H9 (cell line): ENCODE results near the gene AP1G2. TPM values are rescaled to one million over a fixed set of nuclear protein-coding genes. Genes with fewer than 3 reads are reported as not detected.

Experiments used
- DNase-seq: peaks from one replicate; pipeline ENCODE4 v3.0.0-alpha.2; 2017
- H2AFZ ChIP-seq: one replicate; pipeline ENCODE4 v1.6.1; 2013; ENCODE audit warnings: mild to moderate bottlenecking, low read length, control low read depth, moderate library complexity
- H2AK5ac ChIP-seq: 2 replicates; pipeline ENCODE4 v1.6.1; 2013; ENCODE audit warnings: low read length, control low read depth, mixed read lengths; ENCODE audit not compliant: insufficient read length
- H2BK120ac ChIP-seq: one replicate; pipeline ENCODE4 v1.6.1; 2013; ENCODE audit warnings: low read depth, mild to moderate bottlenecking, low read length, control low read depth, inconsistent platforms; ENCODE audit not compliant: poor library complexity, severe bottlenecking
- H2BK12ac ChIP-seq: 2 replicates; pipeline ENCODE4 v1.6.1; 2013; ENCODE audit warnings: low read length, control low read depth, mixed read lengths, low read depth; ENCODE audit not compliant: insufficient read length
- H2BK15ac ChIP-seq: 2 replicates; pipeline ENCODE4 v1.6.1; 2013; ENCODE audit warnings: low read depth, low read length, control low read depth
- H2BK20ac ChIP-seq: one replicate; pipeline ENCODE4 v1.6.1; 2013; ENCODE audit warnings: low read depth, mild to moderate bottlenecking, low read length, control low read depth, inconsistent platforms; ENCODE audit not compliant: poor library complexity, severe bottlenecking
- H2BK5ac ChIP-seq: 2 replicates; pipeline ENCODE4 v1.6.1; 2013; ENCODE audit warnings: low read length, control low read depth, mixed read lengths; ENCODE audit not compliant: insufficient read length
- H3K14ac ChIP-seq: 2 replicates; pipeline ENCODE4 v1.6.1; 2013; ENCODE audit warnings: low read length, control low read depth; ENCODE audit not compliant: insufficient read depth
- H3K18ac ChIP-seq: 2 replicates; pipeline ENCODE4 v1.6.1; 2013; ENCODE audit warnings: low read depth, mild to moderate bottlenecking, mixed read lengths, low read length, control low read depth; ENCODE audit not compliant: insufficient read length
- H3K23ac ChIP-seq: 2 replicates; pipeline ENCODE4 v1.6.1; 2013; ENCODE audit warnings: low read length, control low read depth, mixed read lengths, low read depth; ENCODE audit not compliant: insufficient read length
- H3K23me2 ChIP-seq: 2 replicates; pipeline ENCODE4 v1.6.1; 2013; ENCODE audit warnings: low read depth, mild to moderate bottlenecking, mixed read lengths, low read length, control low read depth; ENCODE audit not compliant: insufficient read length, poor library complexity, severe bottlenecking
- H3K27ac ChIP-seq: 2 replicates; pipeline ENCODE4 v1.5.1; 2013; ENCODE audit warnings: low read length, control low read depth, mixed read lengths, low read depth; ENCODE audit not compliant: insufficient read length
- H3K27me3 ChIP-seq: 2 replicates; pipeline ENCODE4 v1.6.1; 2013; ENCODE audit warnings: low read length, control low read depth, inconsistent platforms; ENCODE audit not compliant: insufficient read depth
- H3K4ac ChIP-seq: 2 replicates; pipeline ENCODE4 v1.6.1; 2013; ENCODE audit warnings: low read depth, mild to moderate bottlenecking, control low read depth, inconsistent platforms, low read length, moderate library complexity
- H3K4me1 ChIP-seq: 2 replicates; pipeline ENCODE4 v1.6.1; 2013; ENCODE audit warnings: low read length, control low read depth, inconsistent platforms; ENCODE audit not compliant: insufficient read depth
- H3K4me2 ChIP-seq: 2 replicates; pipeline ENCODE4 v1.6.1; 2013; ENCODE audit warnings: low read length, control low read depth, mixed read lengths; ENCODE audit not compliant: insufficient read length, insufficient read depth
- H3K56ac ChIP-seq: 2 replicates; pipeline ENCODE4 v1.6.1; 2013; ENCODE audit warnings: low read depth, mild to moderate bottlenecking, mixed read lengths, low read length, control low read depth; ENCODE audit not compliant: insufficient read length
- H3K79me1 ChIP-seq: 2 replicates; pipeline ENCODE4 v1.6.1; 2013; ENCODE audit warnings: low read depth, mild to moderate bottlenecking, moderate library complexity, low read length, control low read depth, inconsistent platforms; ENCODE audit not compliant: insufficient read depth, poor library complexity, severe bottlenecking
- H3K79me2 ChIP-seq: 2 replicates; pipeline ENCODE4 v1.6.1; 2013; ENCODE audit warnings: low read length, control low read depth, inconsistent platforms; ENCODE audit not compliant: insufficient read depth
- H3K9ac ChIP-seq: 2 replicates; pipeline ENCODE4 v1.6.1; 2013; ENCODE audit warnings: low read length, control low read depth, mixed read lengths; ENCODE audit not compliant: insufficient read length; ENCODE audit errors: extremely low read depth
- H3K9me3 ChIP-seq: one replicate; pipeline ENCODE4 v1.6.1; 2013; ENCODE audit warnings: low read depth, low read length, inconsistent platforms; ENCODE audit not compliant: control insufficient read depth
- H3T11ph ChIP-seq: one replicate; pipeline ENCODE4 v1.6.1; 2013; ENCODE audit warnings: mild to moderate bottlenecking, low read length, control low read depth, inconsistent platforms
- H4K20me1 ChIP-seq: one replicate; pipeline ENCODE4 v1.6.1; 2013; ENCODE audit not compliant: control insufficient read depth, insufficient read length, insufficient read depth
- H4K5ac ChIP-seq: 2 replicates; pipeline ENCODE4 v1.6.1; 2013; ENCODE audit warnings: low read depth, mild to moderate bottlenecking, mixed read lengths, low read length, control low read depth; ENCODE audit not compliant: insufficient read length
- H4K8ac ChIP-seq: replicated peaks from 2 replicates; pipeline ENCODE4 v1.6.1; 2013; ENCODE audit warnings: low read length, control low read depth, mixed read lengths, low read depth; ENCODE audit not compliant: insufficient read length
- H4K91ac ChIP-seq: 2 replicates; pipeline ENCODE4 v1.6.1; 2013; ENCODE audit warnings: low read depth, mild to moderate bottlenecking, moderate library complexity, mixed read lengths, low read length, control low read depth; ENCODE audit not compliant: insufficient read length
- H3K27ac Mint-ChIP-seq, 3 experiments: 2 replicates in 2 of 3; 3 replicates in 1 of 3; pipeline ENCODE4 v1.8.0; 2020 to 2021; ENCODE audit warnings: mixed read lengths in 3 of 3, mild to moderate bottlenecking in 1 of 3, moderate library complexity in 1 of 3
- H3K27me3 Mint-ChIP-seq: 2 replicates; pipeline ENCODE4 v1.8.0; 2021; ENCODE audit warnings: low read depth, mild to moderate bottlenecking, moderate library complexity, mixed read lengths
- H3K36me3 Mint-ChIP-seq, 3 experiments: 2 replicates in 2 of 3; 3 replicates in 1 of 3; pipeline ENCODE4 v1.8.0; 2020 to 2021; ENCODE audit warnings: low read depth in 3 of 3, mixed read lengths in 3 of 3; ENCODE audit not compliant: insufficient read depth in 1 of 3
- H3K4me1 Mint-ChIP-seq, 2 experiments: 2 replicates each; pipeline ENCODE4 v1.8.0; 2020; ENCODE audit warnings: mixed read lengths in 2 of 2
- H3K4me3 Mint-ChIP-seq, 2 experiments: 2 replicates in 1 of 2; 3 replicates in 1 of 2; pipeline ENCODE4 v1.8.0; 2020 to 2021; ENCODE audit warnings: mild to moderate bottlenecking in 2 of 2, mixed read lengths in 2 of 2, moderate library complexity in 1 of 2
- H3K9me3 Mint-ChIP-seq, 2 experiments: 2 replicates in 1 of 2; 3 replicates in 1 of 2; pipeline ENCODE4 v1.8.0; 2020; ENCODE audit warnings: mild to moderate bottlenecking in 2 of 2, mixed read lengths in 2 of 2, moderate library complexity in 1 of 2
- CTCF ChIP-seq: fragments of 200-600 bp; sonication (generic); conservative IDR thresholded peaks from 3 replicates; pipeline ENCODE4 v1.8.0; 2021; ENCODE audit warnings: antibody characterized with exemption, mild to moderate bottlenecking
- whole genome bisulfite sequencing: extraction: QIAGEN DNeasy Blood & Tissue Kit; methylation state at CpG from one replicate; pipeline ENCODE4 v1.1.7; 2013; ENCODE audit warnings: missing lambda C conversion rate, low lambda C conversion rate, mixed read lengths; ENCODE audit not compliant: insufficient read length; ENCODE audit errors: extremely low coverage; 5-methylcytosine and 5-hydroxymethylcytosine counted together
- total RNA-seq: library from RNA; stranded (reverse); gene quantifications from 2 replicates; pipeline ENCODE4 v1.2.1, GENCODE V29; 2021

AP1G2 gene
- total RNA-seq, 1 experiment from 2014 or later = 107 TPM

GRCh38 chr14:23518709-23519108 is 48.9 kb downstream of the AP1G2 start:
- Mint-ChIP-seq H3K27me3 (peaks cover 20% of the 10 kb centered on the region), H3K27ac (no peak overlapping the region; a peak in 1 of 7 replicates), H3K4me1 (peaks cover 46 to 49% of the 10 kb centered on the region in 2 experiments), H3K4me3 (no peak overlapping the region), H3K36me3 (peaks cover 9 to 18% (median 9%) of the 10 kb centered on the region in 3 experiments; a peak in 5 of 7 replicates), H3K9me3 (no peaks in the 10 kb centered on the region)
- H3K9me3 ChIP-seq = no peaks in the 10 kb centered on the region
- DNase-seq = no peak
- no peak overlapping the region for H3K56ac ChIP-seq
- no peaks in the 10 kb centered on the region for H3K23me2 ChIP-seq
- no peak overlapping the region for H3K4me2 ChIP-seq
- no peak overlapping the region for H4K8ac ChIP-seq
- H2BK12ac ChIP-seq = no peak overlapping the region
- no peak overlapping the region for H4K5ac ChIP-seq
- H3K4me1 ChIP-seq = peaks cover 15% of the 10 kb centered on the region; the same call in 1 of the 2 replicates
- H3K27ac ChIP-seq = no peak overlapping the region
- H4K91ac ChIP-seq = no peak overlapping the region
- no peak overlapping the region for H2AK5ac ChIP-seq
- no peak overlapping the region for H2BK20ac ChIP-seq
- no peak overlapping the region for H3K9ac ChIP-seq
- no peak overlapping the region for H3K14ac ChIP-seq
- H3K4ac ChIP-seq = no peak overlapping the region
- no peak overlapping the region for H2BK5ac ChIP-seq
- H2BK15ac ChIP-seq = no peak overlapping the region
- no peaks in the 10 kb centered on the region for H3K79me1 ChIP-seq
- H3K18ac ChIP-seq = no peak overlapping the region
- WGBS = no CpG with 5 or more reads among the region's 4 CpGs
- 0 out of 3 replicates have a peak, but pooled peaks have one; percentile 12 for TF ChIP-seq CTCF
- no peaks in the 10 kb centered on the region; the same call in 1 of the 2 replicates for H3K27me3 ChIP-seq
- H3K23ac ChIP-seq = no peak overlapping the region
- no peaks in the 10 kb centered on the region for H4K20me1 ChIP-seq
- H2AFZ ChIP-seq = no peak overlapping the region
- no peak overlapping the region for H3T11ph ChIP-seq
- no peak overlapping the region for H2BK120ac ChIP-seq
- H3K79me2 ChIP-seq = no peaks in the 10 kb centered on the region
